PC-3 (cell line): ENCODE measurements around the gene MUC12. TPM values are rescaled to one million over a fixed set of nuclear protein-coding genes. Genes with fewer than 3 reads are reported as not detected.

Source experiments
- ATAC-seq: fragments of 200-7000 bp; cut with Tn5 transposase; 2 replicates; pipeline ENCODE4 v1.9.1; 2020; ENCODE audit warnings: mild to moderate bottlenecking, moderate library complexity
- BruUV-seq: library from RNA; stranded (reverse); fragments of 400-500 nt; replicated peaks from 2 replicates; lab custom pipeline; 2021; lab: Mats Ljungman, UMichigan
- CTCF ChIA-PET: fragments of 300-600 bp; sonication (Branson Sonifier 250); formaldehyde crosslinking; loops from one replicate; lab custom pipeline; 2022; ENCODE audit warnings: antibody characterized with exemption; lab: Charles Lee
- POLR2A ChIA-PET: fragments of 300-600 bp; sonication (Branson Sonifier 250); formaldehyde crosslinking; loops from one replicate; lab custom pipeline; 2022; ENCODE audit warnings: antibody characterized with exemption; ENCODE audit not compliant: unreplicated experiment; lab: Charles Lee
- DNase-seq: peaks from one replicate; pipeline ENCODE4 v3.0.0-alpha.2; 2015
- H2AFZ ChIP-seq: fragments of 300-600 bp; sonication (generic); 2 replicates; pipeline ENCODE4 v1.6.0; 2016; ENCODE audit warnings: antibody characterized with exemption, low read length
- H3F3A ChIP-seq: fragments of 300-600 bp; sonication (generic); one replicate; pipeline ENCODE4 v1.6.0; 2017; ENCODE audit warnings: antibody characterized with exemption, low read length, control low read depth, mild to moderate bottlenecking; ENCODE audit not compliant: unreplicated experiment
- H3K27ac ChIP-seq: fragments of 300-600 bp; sonication (generic); 2 replicates; pipeline ENCODE4 v1.5.1; 2016; ENCODE audit warnings: mild to moderate bottlenecking, low read length
- H3K27me3 ChIP-seq: fragments of 300-600 bp; sonication (generic); 2 replicates; pipeline ENCODE4 v1.6.1; 2016; ENCODE audit warnings: low read length, mixed read lengths
- H3K36me3 ChIP-seq: fragments of 300-600 bp; sonication (generic); 2 replicates; pipeline ENCODE4 v1.6.1; 2016; ENCODE audit warnings: low read depth, mixed run types, low read length, mixed read lengths
- H3K4me1 ChIP-seq: fragments of 300-600 bp; sonication (generic); 2 replicates; pipeline ENCODE4 v1.5.1; 2016; ENCODE audit warnings: low read length; ENCODE audit not compliant: insufficient read depth
- H3K4me2 ChIP-seq: fragments of 300-600 bp; sonication (generic); 2 replicates; pipeline ENCODE4 v1.6.0; 2016; ENCODE audit warnings: low read length
- H3K4me3 ChIP-seq: fragments of 300-600 bp; sonication (generic); 2 replicates; pipeline ENCODE4 v1.5.1; 2016; ENCODE audit warnings: mild to moderate bottlenecking, low read length, mixed read lengths
- H3K79me2 ChIP-seq: fragments of 300-600 bp; sonication (generic); 2 replicates; pipeline ENCODE4 v1.6.1; 2017; ENCODE audit warnings: low read length, mixed read lengths
- H3K9ac ChIP-seq: fragments of 300-600 bp; sonication (generic); 2 replicates; pipeline ENCODE4 v1.6.0; 2016; ENCODE audit warnings: mild to moderate bottlenecking, low read length
- H3K9me2 ChIP-seq: fragments of 300-600 bp; sonication (generic); replicated peaks from 2 replicates; pipeline ENCODE4 v1.6.1; 2016; ENCODE audit warnings: mixed run types, low read length, mixed read lengths
- H3K9me3 ChIP-seq: fragments of 300-600 bp; sonication (generic); 2 replicates; pipeline ENCODE4 v1.6.1; 2016; ENCODE audit warnings: low read length, mixed read lengths
- H4K20me1 ChIP-seq: fragments of 300-600 bp; sonication (generic); 2 replicates; pipeline ENCODE4 v1.6.1; 2016; ENCODE audit warnings: low read length, mixed read lengths
- CTCF ChIP-seq: fragments of 300-600 bp; sonication (generic); conservative IDR thresholded peaks from 2 replicates; pipeline ENCODE4 v1.5.1; 2017; ENCODE audit warnings: antibody characterized with exemption, low read depth, mild to moderate bottlenecking, low read length
- EZH2 ChIP-seq: fragments of 300-600 bp; sonication (generic); IDR thresholded peaks from one replicate; pipeline ENCODE4 v1.6.1; 2017; ENCODE audit warnings: antibody characterized with exemption, mild to moderate bottlenecking, low read length; ENCODE audit not compliant: unreplicated experiment
- EZH2phosphoT487 ChIP-seq: fragments of 300-600 bp; sonication (generic); IDR thresholded peaks from 2 replicates; pipeline ENCODE4 v1.6.1; 2018; ENCODE audit warnings: mild to moderate bottlenecking, antibody characterized with exemption, low read length, borderline replicate concordance
- intact Hi-C: fragments of 100-400 bp; cut with micrococcal nuclease; formaldehyde crosslinking; loops from 2 replicates; pipeline ENCODE4 v1.9.0; 2023
- total RNA-seq: library from RNA; depleted of rRNA; stranded (reverse); fragments of >200 nt; gene quantifications from 2 replicates; pipeline ENCODE4 v1.2.3, GENCODE V29; 2014

MUC12 gene
- total RNA-seq, 1 experiment from 2014 or later = 0.18 TPM

DNA sequence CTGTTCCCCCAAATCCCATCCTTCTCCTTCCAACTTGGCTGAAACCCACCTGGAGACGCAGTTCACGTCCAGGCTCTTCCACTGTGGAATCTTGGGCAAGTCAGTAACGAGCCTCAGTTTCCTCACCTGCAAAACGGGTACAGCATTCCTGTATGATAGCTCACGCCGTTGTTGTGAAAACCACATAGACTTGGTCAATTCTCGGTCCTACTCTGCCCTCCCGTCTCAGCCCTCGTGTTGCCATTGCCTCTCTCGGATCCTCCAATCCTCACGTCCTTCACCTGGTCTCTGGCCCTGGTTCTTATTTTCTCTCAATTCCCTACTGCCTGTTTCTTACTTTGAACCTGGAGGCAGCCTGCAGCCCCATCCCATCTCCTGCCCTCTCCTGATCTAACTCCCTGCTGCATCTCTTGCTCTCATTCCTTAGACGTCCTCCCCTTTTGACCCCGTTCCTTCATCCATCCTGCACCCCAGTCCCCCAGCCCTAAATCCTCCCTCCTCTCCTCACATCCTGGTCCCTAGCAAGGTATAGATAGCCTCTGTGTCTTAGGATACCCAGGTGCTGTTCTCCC lies 2.0 kb upstream of the MUC12 start:
- Histone ChIP-seq H3K9me2 (no peaks in the 10 kb centered on the region), H3K27me3 (peaks cover 23% of the 10 kb centered on the region), H3K79me2 (no peaks in the 10 kb centered on the region), H3F3A (no peaks in the 10 kb centered on the region), H3K36me3 (no peaks in the 10 kb centered on the region), H3K27ac (no peak overlapping the region), H3K4me1 (no peaks in the 10 kb centered on the region), H2AFZ (no peak overlapping the region), H3K9me3 (no peaks in the 10 kb centered on the region), H4K20me1 (no peaks in the 10 kb centered on the region), H3K4me2 (no peak overlapping the region), H3K9ac (no peak overlapping the region), H3K4me3 (no peak overlapping the region)
- intact Hi-C loops = loop anchor here (5.0 kb wide), 1 partner anchor 70 kb away; the partner anchor contains the start of gene ACHE
- no peak for DNase-seq
- CTCF ChIA-PET = no interaction called here
- no TSS peak for BruUV-seq
- TF ChIP-seq EZH2phosphoT487 = no peak
- TF ChIP-seq EZH2 = no peak
- no peak for TF ChIP-seq CTCF
- ATAC-seq = peak; percentile 5
- POLR2A ChIA-PET = no interaction called here

DNA sequence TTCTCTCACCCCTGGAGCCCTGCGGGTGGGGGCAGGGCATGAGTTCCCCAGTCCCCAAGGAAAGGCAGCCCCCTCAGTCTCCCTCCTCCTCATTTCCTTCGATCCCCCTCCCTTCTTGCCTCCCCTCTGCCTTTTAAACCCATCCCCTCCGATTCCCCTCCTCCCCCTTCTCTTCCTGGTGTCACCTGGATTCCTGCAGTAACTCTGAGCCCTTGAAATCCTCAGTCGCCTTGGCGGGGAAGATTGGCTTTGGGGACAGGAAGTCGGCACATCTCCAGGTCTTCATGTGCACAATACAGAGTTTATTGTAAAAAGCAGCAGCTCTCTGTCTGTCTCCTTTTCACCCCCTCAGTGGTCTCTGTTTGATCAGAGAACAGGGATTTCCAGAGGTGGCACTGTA lies 1.3 kb upstream of the MUC12 start:
- Histone ChIP-seq H3K27me3 (peaks cover 20% of the 10 kb centered on the region), H4K20me1 (no peaks in the 10 kb centered on the region), H3K79me2 (no peaks in the 10 kb centered on the region), H3K9me2 (no peaks in the 10 kb centered on the region), H3K4me3 (no peak overlapping the region), H3K4me2 (no peak overlapping the region), H3K36me3 (no peaks in the 10 kb centered on the region), H3F3A (no peaks in the 10 kb centered on the region), H2AFZ (no peak overlapping the region), H3K4me1 (no peaks in the 10 kb centered on the region), H3K27ac (no peak overlapping the region), H3K9me3 (no peaks in the 10 kb centered on the region), H3K9ac (no peak overlapping the region)
- ATAC-seq (no peak), DNase-seq (no peak)
- ChIA-PET CTCF (no interaction called here), POLR2A (no interaction called here)
- no peak for TF ChIP-seq EZH2phosphoT487
- no peak for TF ChIP-seq EZH2
- TF ChIP-seq CTCF = no peak
- intact Hi-C loops = loop anchor here (5.0 kb wide), 1 partner anchor 71 kb away; the partner anchor contains the start of gene ACHE
- BruUV-seq = no TSS peak

DNA sequence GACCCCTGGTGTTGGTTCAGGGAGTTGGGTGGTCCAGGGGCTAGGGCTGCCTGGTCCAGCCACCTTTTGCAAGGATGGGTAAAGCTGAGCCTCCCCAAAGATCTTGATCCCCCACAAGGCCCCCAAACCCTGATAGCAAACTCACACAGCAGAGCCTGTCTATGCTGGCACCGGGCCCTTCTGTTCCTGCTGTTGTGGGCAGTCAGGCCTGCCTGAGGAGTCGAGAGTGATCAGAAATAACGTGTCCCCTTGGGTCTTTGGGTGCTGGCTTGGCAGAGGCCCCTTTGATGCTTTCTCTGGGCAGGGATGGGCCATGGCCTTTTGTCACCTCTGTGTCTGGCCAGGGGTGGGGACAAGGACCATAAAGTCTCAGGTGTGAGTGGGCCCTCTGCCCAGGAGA lies 715 bp upstream of the MUC12 start:
- ATAC-seq (no peak), DNase-seq (no peak)
- Histone ChIP-seq H3K4me2 (no peak overlapping the region), H4K20me1 (no peaks in the 10 kb centered on the region), H3K27ac (no peak overlapping the region), H3K9me3 (no peaks in the 10 kb centered on the region), H2AFZ (no peak overlapping the region), H3K4me1 (no peaks in the 10 kb centered on the region), H3K4me3 (no peak overlapping the region), H3K79me2 (no peaks in the 10 kb centered on the region), H3F3A (no peaks in the 10 kb centered on the region), H3K36me3 (no peaks in the 10 kb centered on the region), H3K9me2 (no peaks in the 10 kb centered on the region), H3K9ac (no peak overlapping the region), H3K27me3 (peaks cover 20% of the 10 kb centered on the region)
- CTCF ChIA-PET = no interaction called here
- TF ChIP-seq EZH2phosphoT487 (no peak), EZH2 (no peak), CTCF (no peak)
- POLR2A ChIA-PET = no interaction called here
- BruUV-seq = no TSS peak
- intact Hi-C loops = loop anchor here (5.0 kb wide), 1 partner anchor 71 kb away; the partner anchor contains the start of gene ACHE
